GM18508 (cell line): Measurements from ENCODE around the gene ABCG8.

Experiments used
- ATAC-seq: cut with Tn5 transposase; IDR thresholded peaks from one replicate; pipeline ENCODE4 v1.9.1; 2021; ENCODE audit warnings: moderate number of reproducible peaks; ENCODE audit not compliant: insufficient read depth, unreplicated experiment

The ABCG8 gene

DNA sequence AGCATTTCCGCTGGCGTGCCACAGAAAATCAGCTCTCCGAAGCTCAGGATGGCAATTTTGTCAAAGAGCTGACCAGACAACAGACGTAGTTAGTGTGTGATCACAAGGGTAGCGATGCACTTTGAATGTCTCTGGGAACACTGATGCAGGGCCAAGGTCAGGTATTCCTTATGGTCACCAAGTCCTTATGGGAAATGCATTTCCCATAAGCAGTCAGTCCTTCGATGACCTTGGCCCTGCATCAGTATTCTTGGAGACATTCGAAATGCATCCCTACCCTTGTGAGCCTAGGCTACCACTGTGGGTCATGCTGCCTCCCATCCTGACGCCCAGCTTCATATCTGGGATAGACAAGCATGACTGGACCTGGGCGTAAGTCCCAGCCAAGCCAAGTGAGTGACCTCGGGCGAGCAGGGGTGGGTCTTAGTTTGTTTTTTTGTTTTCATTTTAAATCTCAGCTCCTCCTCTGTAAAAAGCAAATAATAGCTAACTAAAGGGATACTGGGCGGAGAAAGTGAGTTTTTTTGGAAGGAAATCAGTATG, 13.7 kb upstream of the ABCG8 start:
- ATAC-seq = no peak

DNA sequence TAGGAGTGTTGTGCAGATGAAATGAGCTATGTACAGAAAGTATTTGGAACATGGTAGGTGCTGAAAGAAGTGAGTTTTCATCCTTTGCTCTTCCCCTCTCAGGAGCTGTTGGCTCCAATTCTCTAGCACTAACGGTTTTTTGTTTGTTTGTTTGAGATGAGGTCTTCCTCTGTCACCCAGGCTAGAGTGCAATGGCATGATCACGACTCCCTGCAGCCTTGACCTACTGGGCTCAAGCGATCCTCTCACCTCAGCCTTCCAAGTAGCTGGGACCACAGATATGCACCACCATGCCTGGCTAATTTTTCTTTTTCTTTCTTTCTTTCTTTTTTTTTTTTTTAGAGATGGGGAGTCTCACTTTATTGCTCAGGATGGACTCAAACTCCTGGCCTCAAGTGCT, 12.9 kb upstream of the ABCG8 start:
- no peak for ATAC-seq

DNA sequence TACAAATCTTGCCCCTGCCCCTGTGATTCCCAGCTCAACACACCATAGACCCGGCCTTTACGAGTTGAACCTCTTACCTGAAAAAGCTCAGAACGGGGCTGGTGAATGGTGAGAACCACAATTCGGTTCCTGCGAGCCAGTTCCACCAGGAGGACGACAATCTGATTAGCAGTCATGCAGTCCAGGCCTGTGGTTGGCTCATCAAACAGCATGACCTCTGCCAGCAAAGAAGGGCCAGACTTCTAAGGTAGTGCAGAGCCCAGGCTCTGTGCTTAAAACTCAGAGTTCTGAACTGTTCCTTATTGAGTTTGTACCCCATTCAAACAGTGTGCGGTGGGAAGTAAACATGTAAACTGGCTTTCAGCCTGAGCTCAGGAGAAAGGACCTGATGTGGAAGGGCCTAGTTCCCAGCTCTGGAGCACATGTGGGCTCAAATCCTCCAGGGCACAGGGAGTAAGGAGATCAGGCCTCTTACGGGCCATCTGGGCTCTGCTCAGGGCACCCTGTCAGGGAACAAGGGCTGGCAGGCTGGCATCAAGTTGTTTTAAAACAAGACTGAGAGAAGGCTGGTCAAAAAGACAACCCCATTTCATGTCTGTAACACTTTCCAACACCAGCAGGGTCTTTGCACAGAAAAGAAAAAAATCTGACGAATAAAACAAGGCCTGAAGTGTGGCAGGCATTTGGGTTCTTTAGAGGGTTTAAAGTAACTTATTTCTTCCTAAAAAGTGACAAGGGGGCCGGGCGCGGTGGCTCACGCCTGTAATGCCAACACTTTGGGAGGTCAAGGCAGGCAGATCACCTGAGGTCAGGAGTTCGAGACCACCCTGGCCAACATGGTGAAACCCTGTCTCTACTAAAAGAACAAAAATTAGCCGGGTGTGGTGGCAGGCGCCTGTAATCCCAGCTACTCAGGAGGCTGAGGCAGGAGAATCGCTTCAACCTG, 12.2 kb upstream of the ABCG8 start:
- ATAC-seq = no peak

DNA sequence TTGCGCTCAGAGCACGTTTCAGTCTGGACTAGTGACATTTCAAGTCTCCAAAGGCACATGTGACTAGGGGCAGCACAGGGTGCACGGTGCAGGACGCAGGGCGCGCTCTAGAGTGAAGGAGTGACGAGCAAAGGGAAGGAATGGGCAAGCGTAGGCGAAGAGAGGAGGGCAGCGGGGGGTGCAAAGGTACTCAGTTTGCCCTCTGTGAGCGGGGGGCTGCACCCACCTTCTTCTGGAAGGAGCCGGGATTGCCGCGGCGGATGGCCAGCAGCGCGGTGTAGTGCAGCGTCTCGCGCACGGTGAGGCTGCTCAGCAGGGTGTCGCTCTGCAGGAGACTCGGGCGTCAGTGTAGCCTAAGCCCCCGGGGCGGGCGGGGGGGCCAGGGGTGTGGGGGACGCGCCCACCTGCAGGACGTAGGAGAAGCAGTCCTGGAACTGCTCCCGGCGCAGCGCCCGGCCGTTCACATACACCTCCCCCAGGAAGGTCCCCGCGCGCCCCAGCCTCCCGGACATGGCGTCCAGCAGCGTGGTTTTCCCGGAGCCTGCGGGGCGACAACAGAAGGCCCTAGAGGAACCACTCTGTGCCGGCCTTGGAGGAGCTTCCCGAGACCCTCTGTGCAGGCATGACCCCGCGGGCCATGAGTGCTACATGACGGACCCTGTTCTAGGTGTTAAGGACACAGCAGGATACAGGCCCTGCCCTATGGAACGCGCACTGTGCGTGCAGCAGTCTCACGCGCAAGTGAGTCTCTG, 7.1 kb upstream of the ABCG8 start:
- ATAC-seq = no peak

DNA sequence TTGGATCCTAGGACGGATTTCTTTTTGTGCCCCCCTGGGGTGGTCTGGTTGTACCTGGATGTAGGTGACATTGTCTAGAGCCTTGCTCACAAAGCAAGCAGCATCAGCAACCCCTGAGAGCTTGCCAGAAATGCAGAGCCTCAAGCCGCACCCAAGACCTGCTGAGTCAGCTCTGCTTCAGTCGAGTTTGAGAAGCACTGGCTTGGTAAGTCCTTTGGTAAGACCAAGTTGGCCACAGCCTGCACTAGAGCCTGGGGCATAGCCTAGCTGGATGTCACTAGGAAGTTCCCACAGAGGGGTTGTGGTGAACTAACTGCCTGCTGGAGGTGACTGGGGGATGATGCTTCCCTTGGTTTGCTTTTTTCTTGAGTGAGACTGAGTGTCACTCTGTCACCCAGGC, 6.3 kb upstream of the ABCG8 start:
- ATAC-seq = no peak

DNA sequence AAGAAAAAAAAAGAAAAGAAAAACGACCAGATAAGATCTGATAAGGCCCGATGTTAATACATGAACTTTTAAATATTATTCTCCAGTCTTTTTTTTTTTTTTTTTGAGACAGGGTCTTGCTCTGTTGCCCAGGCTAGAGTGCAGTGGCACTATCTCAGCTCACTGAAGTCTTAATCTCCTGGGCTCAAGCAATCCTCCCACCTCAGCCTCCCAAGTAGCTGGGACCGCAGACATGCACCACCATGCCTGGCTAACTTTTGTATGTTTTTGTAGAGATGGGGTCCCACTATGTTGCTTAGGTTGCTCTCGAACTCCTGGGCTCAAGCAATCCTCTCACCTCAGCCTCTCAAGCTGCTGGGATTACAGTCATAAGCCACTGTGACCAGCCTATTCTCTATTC, 1.7 kb upstream of the ABCG8 start:
- ATAC-seq = no peak

DNA sequence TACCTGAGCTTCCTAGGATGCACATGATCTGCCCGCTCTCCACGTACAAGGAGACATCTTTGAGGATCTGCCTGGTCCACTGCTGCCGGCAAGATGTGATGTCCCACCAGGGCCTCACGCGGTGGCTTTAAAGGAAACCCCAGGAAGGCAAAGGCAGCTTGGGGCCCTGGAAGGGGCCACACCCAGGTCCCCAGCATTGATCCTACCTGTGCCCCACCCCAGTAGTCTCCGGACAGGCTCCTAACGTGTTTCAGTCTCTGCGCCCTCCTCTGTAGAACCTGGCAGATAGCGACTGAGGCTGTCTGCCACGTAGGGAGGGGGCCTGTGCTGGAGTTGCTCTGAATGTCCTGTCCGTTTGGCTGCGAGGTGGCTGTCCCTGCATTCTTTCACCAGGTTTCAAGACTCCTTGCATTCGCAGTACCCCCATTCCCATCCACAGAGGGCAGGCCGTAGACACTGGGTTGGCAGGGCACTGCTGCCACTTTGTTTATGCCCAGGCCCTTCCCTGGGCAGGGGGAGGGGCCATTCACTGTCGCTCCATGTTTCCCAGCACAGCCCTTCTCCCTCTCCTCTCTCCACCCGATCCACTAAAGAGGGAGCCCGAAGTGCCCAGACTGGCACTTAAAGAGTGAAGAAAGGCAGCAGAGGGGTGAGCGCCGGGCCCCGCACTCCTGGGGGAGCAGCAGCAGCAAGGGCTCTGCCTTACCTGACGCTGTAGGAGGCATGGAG, 776 bp upstream of the ABCG8 start:
- no peak for ATAC-seq

DNA sequence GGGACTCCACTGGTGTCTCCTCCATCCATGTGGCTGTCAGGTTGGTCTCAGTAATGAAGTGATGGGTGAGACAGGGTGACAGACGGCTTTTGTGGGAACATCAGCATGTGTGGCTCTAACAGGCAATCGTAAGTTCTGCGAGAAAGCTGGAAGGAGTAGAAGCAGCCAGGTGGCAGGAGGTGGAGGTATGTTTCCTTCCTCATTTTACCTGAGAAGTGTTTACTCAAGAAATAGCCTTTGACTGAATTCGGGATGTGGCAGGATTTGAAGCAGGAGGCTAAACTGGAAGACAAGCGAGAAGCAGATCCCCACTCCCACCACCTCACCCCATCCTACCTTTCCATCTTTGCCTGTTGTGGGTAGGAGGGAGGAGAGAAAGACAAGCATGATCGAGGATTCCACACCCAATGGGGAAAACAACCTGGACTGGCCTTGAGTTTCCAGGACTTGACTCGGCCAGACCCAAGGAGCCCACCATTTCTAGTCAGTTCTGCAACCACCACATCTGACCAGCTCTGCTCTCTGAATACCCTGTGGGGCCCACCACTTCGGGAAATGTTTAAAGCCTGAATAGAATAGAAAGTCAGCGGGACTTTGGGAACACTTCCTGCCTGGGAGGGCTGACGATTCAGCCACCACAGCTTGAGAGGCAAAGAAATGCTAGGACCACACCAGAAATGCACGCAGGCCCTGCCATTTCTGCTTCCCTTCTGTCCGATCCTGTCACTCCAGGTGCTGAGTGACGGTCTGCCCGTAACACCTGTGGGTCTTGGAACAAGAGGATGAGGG, 1.2 kb downstream of the ABCG8 start:
- ATAC-seq = no peak

DNA sequence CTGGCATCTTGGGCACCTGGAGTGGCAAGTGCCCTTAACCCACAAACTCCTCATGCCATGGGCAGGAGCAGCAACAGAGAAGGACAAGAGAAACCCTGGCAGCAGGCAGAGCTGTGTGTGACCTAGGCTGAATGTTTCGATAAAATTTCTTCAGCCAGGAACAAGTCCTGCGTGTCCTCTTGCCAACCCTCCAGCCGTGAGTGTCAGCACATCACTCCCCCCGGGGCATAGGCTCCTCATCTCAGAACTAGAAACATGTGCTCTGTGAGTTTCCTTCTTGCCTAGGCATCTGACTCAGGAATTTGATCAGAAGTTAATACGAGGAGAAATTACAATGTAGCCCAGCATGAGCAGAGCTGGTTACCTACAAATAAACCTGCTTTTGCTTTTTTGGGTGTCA, 2.2 kb downstream of the ABCG8 start:
- ATAC-seq = no peak

DNA sequence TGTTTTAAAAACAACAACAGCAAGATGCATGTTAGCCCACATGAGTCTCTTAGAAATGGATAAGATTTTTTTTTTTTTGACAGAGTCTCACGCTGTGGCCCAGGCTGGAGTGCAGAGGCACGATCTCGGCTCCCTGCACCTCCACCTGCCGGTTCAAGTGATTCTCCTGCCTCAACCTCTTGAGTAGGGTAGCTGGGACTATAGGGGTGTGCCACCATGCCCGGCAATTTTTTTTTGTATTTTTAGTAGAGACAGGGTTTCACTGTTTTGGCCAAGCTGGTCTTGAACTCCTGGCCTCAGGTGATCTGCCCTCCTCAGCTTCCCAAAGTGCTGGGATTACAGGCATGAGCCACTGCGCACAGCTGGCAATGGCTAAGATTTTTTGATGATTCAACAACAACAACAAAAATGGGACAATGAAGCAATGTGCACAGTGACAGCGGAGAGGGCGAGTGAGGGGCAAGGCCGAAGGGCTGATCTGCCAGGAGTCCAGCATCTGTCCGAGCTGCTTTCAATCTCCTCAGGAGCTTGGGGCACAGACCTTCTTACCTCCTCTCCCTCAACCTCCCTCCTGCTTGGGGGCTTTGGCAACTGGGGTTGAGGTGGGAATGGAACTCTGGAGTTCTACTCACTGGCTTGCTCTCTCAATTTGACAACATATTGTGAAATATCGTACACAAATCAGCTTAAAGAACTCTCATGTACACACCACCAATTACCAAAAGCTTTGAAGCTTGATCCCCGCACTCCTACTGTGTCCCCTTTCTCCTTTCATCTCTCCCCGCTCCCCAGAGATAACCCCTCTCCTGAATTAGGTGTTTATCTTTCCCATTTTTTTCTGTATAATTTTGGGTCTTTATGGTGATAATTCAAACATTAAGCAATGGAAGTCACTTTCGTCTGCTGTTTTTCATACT, 3.4 kb downstream of the ABCG8 start:
- no peak for ATAC-seq

DNA sequence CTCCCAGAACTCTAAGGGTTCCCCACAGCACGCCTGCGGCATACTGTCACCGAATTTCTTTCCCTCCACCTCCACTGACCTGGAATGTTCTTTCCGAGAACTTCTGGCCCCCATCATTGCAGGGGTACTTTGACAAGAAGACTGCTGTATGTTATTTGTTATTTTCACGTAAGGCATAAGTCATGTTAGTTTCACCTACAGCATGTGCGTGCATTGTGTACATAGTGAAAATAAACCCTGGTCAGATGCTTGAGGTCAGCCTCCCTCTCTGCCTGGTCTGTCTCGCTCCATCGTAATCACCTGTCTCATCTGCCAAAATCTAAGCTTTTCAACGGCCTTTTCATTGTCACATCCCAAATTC, 4.1 kb downstream of the ABCG8 start:
- no peak for ATAC-seq

DNA sequence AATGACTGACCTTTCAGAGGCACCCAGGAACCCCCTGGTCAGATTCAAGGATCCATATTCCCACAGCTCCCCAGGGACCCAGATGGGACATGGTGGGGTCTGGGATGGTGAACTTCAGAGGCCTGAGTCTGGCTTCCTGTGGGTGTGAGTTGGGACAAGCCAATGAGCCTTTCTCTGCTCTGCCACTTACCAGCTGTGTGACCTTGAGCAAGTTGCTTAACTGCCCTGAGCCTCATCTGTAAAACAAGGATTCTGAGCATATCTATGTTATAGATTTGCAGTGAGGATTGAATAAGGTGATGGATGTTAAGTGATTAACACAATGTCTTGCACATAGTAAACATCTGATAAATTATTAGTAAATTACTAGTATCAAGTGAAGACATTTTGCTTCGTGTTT, 6.4 kb downstream of the ABCG8 start:
- ATAC-seq = no peak

DNA sequence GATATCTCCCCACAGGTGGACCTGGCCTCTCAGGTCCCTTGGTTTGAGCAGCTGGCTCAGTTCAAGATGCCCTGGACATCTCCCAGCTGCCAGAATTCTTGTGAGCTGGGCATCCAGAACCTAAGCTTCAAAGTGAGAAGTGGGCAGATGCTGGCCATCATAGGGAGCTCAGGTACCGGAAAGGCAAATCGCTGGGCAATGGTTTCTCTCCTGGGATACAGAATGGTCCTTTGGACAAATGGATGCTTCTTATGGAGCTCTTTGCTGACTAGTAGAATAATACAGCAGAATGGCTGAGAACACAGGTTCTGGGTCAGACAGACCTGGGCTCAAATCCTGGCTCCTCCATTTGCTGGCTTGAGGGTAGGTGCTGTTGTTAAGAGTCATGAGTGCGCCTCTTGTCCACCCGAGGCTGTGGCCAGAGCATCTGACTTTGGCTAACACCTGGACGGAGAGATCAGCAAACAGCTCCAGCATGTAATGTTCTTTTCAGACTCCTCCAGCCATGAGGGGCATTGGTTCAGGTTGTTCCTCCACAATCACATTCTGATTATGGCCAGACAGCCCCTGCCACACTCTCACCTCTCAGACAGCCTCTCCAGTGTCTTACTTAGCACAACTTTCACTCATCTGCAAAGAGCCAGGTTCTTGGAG, 7.5 kb downstream of the ABCG8 start:
- no peak for ATAC-seq

DNA sequence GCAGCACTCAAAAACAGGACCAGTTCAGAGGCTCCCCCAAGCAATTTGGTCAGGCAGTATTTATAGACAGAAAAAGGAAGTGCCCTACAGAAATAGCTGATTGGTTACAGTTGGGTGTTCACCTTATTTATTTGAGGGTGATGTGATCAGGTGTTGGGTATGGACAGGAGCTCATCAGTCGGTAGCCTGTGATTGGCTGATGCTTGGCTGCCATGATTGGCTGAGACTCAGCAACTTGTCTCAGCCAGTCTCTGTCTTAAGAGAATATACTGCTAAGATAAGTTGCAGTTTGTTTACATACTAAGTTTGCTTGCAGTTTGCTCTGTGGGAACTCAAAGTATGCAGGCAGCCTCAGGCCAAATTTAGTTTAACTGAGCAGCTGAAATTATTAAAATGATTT, 9.4 kb downstream of the ABCG8 start:
- ATAC-seq = no peak

DNA sequence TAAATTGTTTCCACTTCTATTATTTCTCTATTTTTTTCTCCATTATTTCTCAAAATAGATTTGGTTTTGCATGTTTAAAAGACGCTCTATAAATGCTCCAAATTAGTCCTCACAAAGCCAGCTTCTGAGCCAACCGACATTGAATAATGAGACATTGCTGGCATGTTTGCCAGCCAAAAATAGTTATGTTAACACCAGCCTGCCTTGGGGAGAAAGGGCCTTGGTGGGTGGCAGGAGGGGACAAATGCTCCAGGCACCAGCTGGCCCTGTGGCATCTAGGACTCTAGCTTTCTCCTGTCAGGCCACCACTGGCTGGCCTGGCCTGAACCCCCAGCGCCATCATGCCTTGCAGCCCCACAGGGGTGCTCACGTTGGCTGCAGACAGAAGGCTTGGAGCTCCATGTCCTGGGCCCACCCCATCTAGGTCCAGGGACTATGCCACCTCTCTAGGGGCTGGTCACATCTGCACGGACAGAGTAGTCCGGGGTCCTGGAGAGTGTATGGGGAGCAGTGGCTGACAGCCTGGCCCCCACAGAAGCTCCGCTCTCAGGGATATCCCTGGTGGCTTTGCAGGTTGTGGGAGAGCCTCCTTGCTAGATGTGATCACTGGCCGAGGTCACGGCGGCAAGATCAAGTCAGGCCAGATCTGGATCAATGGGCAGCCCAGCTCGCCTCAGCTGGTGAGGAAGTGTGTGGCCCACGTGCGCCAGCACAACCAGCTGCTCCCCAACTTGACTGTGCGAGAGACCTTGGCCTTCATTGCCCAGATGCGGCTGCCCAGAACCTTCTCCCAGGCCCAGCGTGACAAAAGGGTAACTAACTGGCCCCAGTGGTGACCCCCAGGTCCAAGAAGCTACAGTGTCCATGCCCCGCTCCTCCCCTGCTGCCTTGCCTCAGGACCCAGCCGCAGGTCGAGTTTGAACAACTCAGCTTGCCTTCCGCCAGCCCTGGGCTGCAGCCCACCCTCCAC, 12.5 kb downstream of the ABCG8 start:
- ATAC-seq = no peak

DNA sequence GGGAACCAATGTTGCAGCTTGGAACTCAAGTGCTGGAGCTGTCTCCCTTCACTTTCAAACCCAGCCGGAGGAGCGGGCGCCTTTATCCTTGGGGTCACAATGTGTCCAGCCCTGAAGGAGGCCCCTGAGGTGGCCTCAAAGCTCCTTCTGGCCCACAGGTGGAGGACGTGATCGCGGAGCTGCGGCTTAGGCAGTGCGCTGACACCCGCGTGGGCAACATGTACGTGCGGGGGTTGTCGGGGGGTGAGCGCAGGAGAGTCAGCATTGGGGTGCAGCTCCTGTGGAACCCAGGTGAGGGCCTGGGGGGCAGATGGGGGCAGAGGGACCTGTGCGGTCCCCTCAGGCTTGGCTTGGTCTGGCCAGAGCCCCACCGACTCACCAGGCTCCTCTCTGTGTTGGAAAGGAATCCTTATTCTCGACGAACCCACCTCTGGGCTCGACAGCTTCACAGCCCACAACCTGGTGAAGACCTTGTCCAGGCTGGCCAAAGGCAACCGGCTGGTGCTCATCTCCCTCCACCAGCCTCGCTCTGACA, 13.5 kb downstream of the ABCG8 start:
- ATAC-seq = no peak
